ENCODE data around the gene MRPL34.

- no peak for TF ChIP-seq CTCF (IDR thresholded peaks at IDR 0.05)
- no peak for TF ChIP-seq EZH2 (IDR thresholded peaks at IDR 0.05)
- no peak for TF ChIP-seq EZH2phosphoT487 (IDR thresholded peaks at IDR 0.05)
These were observed 11.4 kb upstream of the MRPL34 start for GRCh38 chr19:17294051-17294891.

Measured in neural progenitor cell (in vitro differentiated cells).